Ishikawa (cell line): ENCODE measurements around the gene TTC13.

Experiments
- CEBPB ChIP-seq: IDR thresholded peaks from 2 replicates; pipeline ENCODE4 v1.6.1; 2012
- CREB1 ChIP-seq: IDR thresholded peaks from 2 replicates; pipeline ENCODE4 v1.6.1; 2012; ENCODE audit warnings: low read depth
- EGR1 ChIP-seq: IDR thresholded peaks from 2 replicates; pipeline ENCODE4 v1.6.1; 2012
- EP300 ChIP-seq: IDR thresholded peaks from 2 replicates; pipeline ENCODE4 v1.6.1; 2012; ENCODE audit warnings: borderline replicate concordance
- FOXM1 ChIP-seq: IDR thresholded peaks from 2 replicates; pipeline ENCODE4 v1.6.1; 2012; ENCODE audit warnings: low read depth, borderline replicate concordance
- MAX ChIP-seq: IDR thresholded peaks from 2 replicates; pipeline ENCODE4 v1.6.1; 2012
- NFIC ChIP-seq: IDR thresholded peaks from 2 replicates; pipeline ENCODE4 v1.6.1; 2012
- RAD21 ChIP-seq: IDR thresholded peaks from 2 replicates; pipeline ENCODE4 v1.6.1; 2012; ENCODE audit warnings: low read depth
- REST ChIP-seq: IDR thresholded peaks from 2 replicates; pipeline ENCODE4 v1.6.1; 2012; ENCODE audit warnings: low read depth, mild to moderate bottlenecking
- TAF1 ChIP-seq: IDR thresholded peaks from 2 replicates; pipeline ENCODE4 v1.6.1; 2012; ENCODE audit warnings: low read depth, mild to moderate bottlenecking
- TCF12 ChIP-seq: IDR thresholded peaks from 2 replicates; pipeline ENCODE4 v1.6.1; 2012; ENCODE audit warnings: low read depth
- TEAD4 ChIP-seq: IDR thresholded peaks from 2 replicates; pipeline ENCODE4 v1.6.1; 2012
- YY1 ChIP-seq: IDR thresholded peaks from 2 replicates; pipeline ENCODE4 v1.6.1; 2012; ENCODE audit warnings: low read depth
- ZBTB7A ChIP-seq: IDR thresholded peaks from 2 replicates; pipeline ENCODE4 v1.6.1; 2012; ENCODE audit warnings: low read depth
- TF ChIP-seq, protein P1 (sequence below): IDR thresholded peaks from 2 replicates; pipeline ENCODE4 v1.6.1; 2012

Gene TTC13

GRCh38 chr1:231021540-231022031 is 42.9 kb upstream of the TTC13 start:
- TF ChIP-seq EP300 (no peak), MAX (no peak), TCF12 (no peak), REST (no peak), YY1 (no peak), TAF1 (no peak), NFIC (no peak), ZBTB7A (no peak), EGR1 (no peak), RAD21 (no peak), CREB1 (no peak), CEBPB (no peak), TEAD4 (no peak), FOXM1 (no peak)
- TF ChIP-seq, protein P1, sequence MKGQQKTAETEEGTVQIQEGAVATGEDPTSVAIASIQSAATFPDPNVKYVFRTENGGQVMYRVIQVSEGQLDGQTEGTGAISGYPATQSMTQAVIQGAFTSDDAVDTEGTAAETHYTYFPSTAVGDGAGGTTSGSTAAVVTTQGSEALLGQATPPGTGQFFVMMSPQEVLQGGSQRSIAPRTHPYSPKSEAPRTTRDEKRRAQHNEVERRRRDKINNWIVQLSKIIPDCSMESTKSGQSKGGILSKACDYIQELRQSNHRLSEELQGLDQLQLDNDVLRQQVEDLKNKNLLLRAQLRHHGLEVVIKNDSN: no peak

- TF ChIP-seq ZBTB7A (no peak), REST (no peak), TCF12 (no peak), FOXM1 (no peak), EP300 (no peak), TAF1 (no peak), RAD21 (no peak), NFIC (no peak), YY1 (no peak), MAX (no peak), TEAD4 (no peak), CEBPB (no peak), CREB1 (no peak)
- TF ChIP-seq, protein P1: no peak
Measured at GRCh38 chr1:231020816-231021215, 42.2 kb upstream of the TTC13 start.

DNA sequence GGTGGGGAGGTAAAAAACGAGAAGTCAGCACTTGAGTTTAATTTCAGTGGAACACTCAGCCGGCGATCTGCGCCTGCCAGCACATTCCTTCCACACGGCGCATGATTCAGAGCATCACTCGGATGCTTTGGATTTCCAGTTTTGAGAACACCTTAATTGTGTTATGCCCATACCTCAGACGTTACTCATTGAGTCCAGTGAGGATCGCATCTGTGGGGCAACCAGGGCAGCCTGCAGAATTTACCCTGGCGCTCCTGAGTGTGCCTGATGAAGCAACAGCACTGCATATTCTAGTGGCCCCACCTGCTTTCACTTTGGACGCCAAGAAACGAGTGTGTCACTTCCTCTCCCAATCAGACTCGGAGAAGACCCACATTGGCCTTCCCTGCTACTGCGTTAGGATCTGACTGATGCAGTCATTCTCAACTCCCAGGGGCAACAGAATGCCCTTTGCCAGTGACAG is 41.5 kb upstream of the TTC13 start:
- TF ChIP-seq TEAD4 (no peak), FOXM1 (no peak), TAF1 (no peak), EP300 (no peak), YY1 (no peak), RAD21 (no peak), CEBPB (no peak), TCF12 (no peak), CREB1 (no peak), REST (no peak), EGR1 (no peak), MAX (no peak), NFIC (no peak), ZBTB7A (no peak)
- TF ChIP-seq, protein P1: no peak

GRCh38 chr1:231019711-231020110 is 41.0 kb upstream of the TTC13 start:
- TF ChIP-seq, protein P1: no peak
- TF ChIP-seq REST (no peak), RAD21 (no peak), FOXM1 (no peak), NFIC (no peak), CEBPB (no peak), TAF1 (no peak), ZBTB7A (no peak), TCF12 (no peak), EGR1 (no peak), CREB1 (no peak), YY1 (no peak), EP300 (no peak), MAX (no peak), TEAD4 (no peak)
